Measurements from ENCODE around the gene TMEM176A.

DNA sequence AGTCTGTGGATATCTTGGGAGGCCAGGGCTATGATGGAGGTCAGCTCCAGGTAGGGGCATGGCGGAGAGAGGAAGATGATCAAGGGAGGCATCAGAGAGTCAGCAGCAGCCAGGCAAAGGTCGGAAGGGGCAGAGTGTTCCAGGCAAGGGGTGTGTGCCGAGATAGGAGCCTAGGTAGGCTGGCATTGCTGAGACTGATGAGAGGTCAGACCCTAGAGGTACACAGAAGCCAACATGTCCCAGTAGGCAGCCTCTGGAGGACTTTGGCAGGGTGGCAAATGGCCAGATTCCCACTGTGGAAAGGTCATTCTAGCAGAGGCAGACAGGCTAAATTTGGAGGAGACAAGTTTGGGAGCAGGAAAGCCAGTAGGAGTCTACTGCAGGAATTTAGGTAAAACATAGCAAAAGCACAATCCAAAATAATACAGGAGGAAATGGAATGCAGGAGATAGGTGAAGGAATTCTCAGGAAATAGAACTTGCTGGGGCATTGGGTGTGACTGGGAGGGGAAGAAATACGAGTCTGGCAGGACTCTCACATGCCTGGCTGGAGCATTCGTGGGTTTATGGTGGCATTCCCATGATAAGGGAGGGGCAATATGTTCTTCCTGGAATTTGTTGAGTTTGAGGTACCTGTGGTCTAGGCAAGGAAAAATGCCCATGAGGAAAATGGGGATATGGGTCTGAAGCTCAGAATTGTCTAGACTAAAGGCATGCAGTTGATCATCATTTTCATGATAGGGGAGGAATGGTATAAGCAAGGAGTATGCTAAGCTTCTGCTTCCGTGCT is 25.7 kb downstream of the TMEM176A start:
- TF ChIP-seq POLR2AphosphoS5 (IDR thresholded peaks at IDR 0.05; ENCODE audit: borderline replicate concordance, low read depth, low read length) (no peak), EZH2 (IDR thresholded peaks at IDR 0.05) (no peak)
